Neuronal stem cell (in vitro differentiated cells): ENCODE measurements around the gene ARMCX6.

Source experiments
- DNase-seq: peaks from one replicate; pipeline ENCODE4 v3.0.0-alpha.2; 2013; ENCODE audit warnings: low spot score
- H2AFZ ChIP-seq: one replicate; pipeline ENCODE4 v1.6.1; 2013; ENCODE audit warnings: mild to moderate bottlenecking, low read length, inconsistent platforms
- H2AK5ac ChIP-seq: 2 replicates; pipeline ENCODE4 v1.6.1; 2013; ENCODE audit warnings: low read depth, mild to moderate bottlenecking, inconsistent platforms, low read length, moderate library complexity, mixed read lengths
- H2BK120ac ChIP-seq: 2 replicates; pipeline ENCODE4 v1.6.1; 2013; ENCODE audit warnings: low read depth, mild to moderate bottlenecking, inconsistent platforms, low read length, moderate library complexity, mixed read lengths
- H2BK12ac ChIP-seq: one replicate; pipeline ENCODE4 v1.6.1; 2013; ENCODE audit warnings: low read length, inconsistent platforms
- H2BK15ac ChIP-seq: 2 replicates; pipeline ENCODE4 v1.6.1; 2013; ENCODE audit warnings: mild to moderate bottlenecking, low read length, inconsistent platforms, mixed read lengths
- H2BK5ac ChIP-seq: one replicate; pipeline ENCODE4 v1.6.1; 2013; ENCODE audit warnings: inconsistent platforms, mild to moderate bottlenecking, low read length, moderate library complexity
- H3K14ac ChIP-seq: one replicate; pipeline ENCODE4 v1.6.1; 2013; ENCODE audit warnings: low read length, inconsistent platforms
- H3K18ac ChIP-seq: 2 replicates; pipeline ENCODE4 v1.6.1; 2013; ENCODE audit warnings: low read length, inconsistent platforms
- H3K23ac ChIP-seq: 2 replicates; pipeline ENCODE4 v1.6.1; 2013; ENCODE audit warnings: low read depth, mild to moderate bottlenecking, mixed read lengths, low read length, inconsistent platforms; ENCODE audit not compliant: poor library complexity
- H3K27ac ChIP-seq: replicated peaks from 3 replicates; pipeline ENCODE4 v1.5.1; 2013; ENCODE audit warnings: low read length, inconsistent platforms
- H3K27me3 ChIP-seq, 3 experiments: 2 replicates each; pipeline ENCODE4 v1.6.1; 2013; ENCODE audit warnings: low read length in 3 of 3, mild to moderate bottlenecking in 2 of 3, inconsistent platforms in 1 of 3, low read depth in 1 of 3, mixed read lengths in 1 of 3, moderate library complexity in 1 of 3; ENCODE audit not compliant: control insufficient read depth in 3 of 3, insufficient read depth in 3 of 3
- H3K36me3 ChIP-seq, 2 donors: replicated peaks in 1 of 2; 2 replicates each; pipeline ENCODE4 v1.6.1; 2013; ENCODE audit warnings: low read length in 2 of 2; ENCODE audit not compliant: control insufficient read depth in 2 of 2, insufficient read depth in 2 of 2
- H3K4ac ChIP-seq: 2 replicates; pipeline ENCODE4 v1.6.1; 2013; ENCODE audit warnings: inconsistent platforms, mild to moderate bottlenecking, low read length, moderate library complexity
- H3K4me1 ChIP-seq, 2 donors: 1 replicate in 1 of 2; 2 replicates in 1 of 2; pipeline ENCODE4 v1.6.1; 2013; ENCODE audit warnings: low read length in 2 of 2, low read depth in 1 of 2; ENCODE audit not compliant: control insufficient read depth in 2 of 2, insufficient read depth in 1 of 2
- H3K4me2 ChIP-seq: one replicate; pipeline ENCODE4 v1.6.1; 2013; ENCODE audit warnings: mild to moderate bottlenecking, low read length, inconsistent platforms; ENCODE audit not compliant: insufficient read depth, poor library complexity, severe bottlenecking
- H3K4me3 ChIP-seq, 2 donors: 2 replicates each; pipeline ENCODE4 v1.5.1; 2013; ENCODE audit warnings: low read length in 2 of 2, mild to moderate bottlenecking in 2 of 2, inconsistent platforms in 1 of 2, moderate library complexity in 1 of 2
- H3K79me1 ChIP-seq: one replicate; pipeline ENCODE4 v1.6.1; 2013; ENCODE audit warnings: low read depth, mild to moderate bottlenecking, inconsistent platforms, low read length, moderate library complexity
- H3K9ac ChIP-seq: one replicate; pipeline ENCODE4 v1.6.1; 2013; ENCODE audit warnings: mild to moderate bottlenecking, low read depth, low read length, inconsistent platforms; ENCODE audit not compliant: poor library complexity
- H3K9me3 ChIP-seq, 2 donors: replicated peaks in 1 of 2; 2 replicates each; pipeline versions ENCODE3 to v1.6.1; 2013; ENCODE audit warnings: low read length in 2 of 2, mild to moderate bottlenecking in 2 of 2, inconsistent platforms in 1 of 2, low read depth in 1 of 2, mixed read lengths in 1 of 2, moderate library complexity in 1 of 2; ENCODE audit not compliant: control insufficient read depth in 2 of 2, insufficient read depth in 1 of 2
- H4K8ac ChIP-seq: one replicate; pipeline ENCODE4 v1.6.1; 2013; ENCODE audit warnings: low read depth, mild to moderate bottlenecking, inconsistent platforms, low read length, moderate library complexity
- H4K91ac ChIP-seq: one replicate; pipeline ENCODE4 v1.6.1; 2013; ENCODE audit warnings: low read length, low read depth, mild to moderate bottlenecking, inconsistent platforms; ENCODE audit not compliant: poor library complexity
- WGBS, 2 donors: extraction: QIAGEN DNeasy Blood & Tissue Kit; methylation state at CpG; one replicate each; pipeline ENCODE4 v1.1.7; 2013; ENCODE audit warnings: missing lambda C conversion rate in 2 of 2, mixed read lengths in 1 of 2; ENCODE audit not compliant: insufficient read length in 2 of 2, insufficient replicate concordance in 1 of 2; ENCODE audit errors: extremely low coverage in 2 of 2; 5-methylcytosine and 5-hydroxymethylcytosine counted together

Gene ARMCX6

GRCh38 chrX:101642093-101642492 lies 24.3 kb upstream of the ARMCX6 start:
- H4K8ac ChIP-seq = no peak overlapping the region
- H3K36me3 ChIP-seq = no peaks in the 10 kb centered on the region
- H2BK120ac ChIP-seq = no peak overlapping the region
- no peak overlapping the region for H2BK5ac ChIP-seq
- no peak overlapping the region for H3K27ac ChIP-seq
- no CpG with 5 or more reads among the region's 1 CpG for WGBS, 2 donors
- H3K4me2 ChIP-seq = no peak overlapping the region
- H2BK12ac ChIP-seq = no peak overlapping the region
- H3K14ac ChIP-seq = no peak overlapping the region
- no peak overlapping the region for H3K18ac ChIP-seq
- H3K4me3 ChIP-seq = no peak overlapping the region
- no peaks in the 10 kb centered on the region for H3K79me1 ChIP-seq
- no peak overlapping the region for H2AFZ ChIP-seq
- H3K27me3 ChIP-seq = no peaks in the 10 kb centered on the region
- no peak overlapping the region for H4K91ac ChIP-seq
- DNase-seq = no peak
- no peak overlapping the region for H3K9ac ChIP-seq
- H3K4ac ChIP-seq = no peak overlapping the region
- H2BK15ac ChIP-seq = no peak overlapping the region
- no peaks in the 10 kb centered on the region for H3K9me3 ChIP-seq
- H3K4me1 ChIP-seq = no peaks in the 10 kb centered on the region
- no peak overlapping the region for H2AK5ac ChIP-seq
- no peak overlapping the region for H3K23ac ChIP-seq

- no peak overlapping the region for H2BK12ac ChIP-seq
- no peak overlapping the region for H3K23ac ChIP-seq
- H3K18ac ChIP-seq = no peak overlapping the region
- no peak overlapping the region for H2BK5ac ChIP-seq
- H2BK15ac ChIP-seq = no peak overlapping the region
- no peak overlapping the region for H4K8ac ChIP-seq
- no peak overlapping the region for H2AK5ac ChIP-seq
- H3K4ac ChIP-seq = no peak overlapping the region
- DNase-seq = no peak
- no peaks in the 10 kb centered on the region for H3K4me1 ChIP-seq
- no peaks in the 10 kb centered on the region for H3K36me3 ChIP-seq
- H4K91ac ChIP-seq = no peak overlapping the region
- no peak overlapping the region for H3K9ac ChIP-seq
- H3K27ac ChIP-seq = no peak overlapping the region
- no peaks in the 10 kb centered on the region for H3K79me1 ChIP-seq
- H3K14ac ChIP-seq = no peak overlapping the region
- no peaks in the 10 kb centered on the region for H3K27me3 ChIP-seq
- no peak overlapping the region for H2BK120ac ChIP-seq
- H2AFZ ChIP-seq = no peak overlapping the region
- H3K4me3 ChIP-seq = no peak overlapping the region
- H3K9me3 ChIP-seq = no peaks in the 10 kb centered on the region
- H3K4me2 ChIP-seq = peak overlapping the region; percentile 11
Measured at GRCh38 chrX:101639583-101639982, 21.8 kb upstream of the ARMCX6 start.

- peaks cover 2 to 13% of the 10 kb centered on the region in 2 donors for H3K4me1 ChIP-seq
- H2BK5ac ChIP-seq = no peak overlapping the region
- H3K4me2 ChIP-seq = no peak overlapping the region
Measured at GRCh38 chrX:101619364-101619763, 1.6 kb upstream of the ARMCX6 start.

GRCh38 chrX:101605728-101606127 lies 12.1 kb downstream of the ARMCX6 start:
- no peak overlapping the region for H3K4ac ChIP-seq
- no peak overlapping the region for H2BK120ac ChIP-seq
- H3K4me3 ChIP-seq = no peak overlapping the region
- H3K23ac ChIP-seq = no peak overlapping the region
- no peak overlapping the region for H3K27ac ChIP-seq
- H3K14ac ChIP-seq = no peak overlapping the region
- no peak overlapping the region for H3K18ac ChIP-seq
- WGBS, 2 donors = no CpG with 5 or more reads among the region's 1 CpG
- H3K79me1 ChIP-seq = no peaks in the 10 kb centered on the region
- peaks cover 0 to 51% (median 0%) of the 10 kb centered on the region in 3 experiments for H3K27me3 ChIP-seq
- no peaks in the 10 kb centered on the region for H3K9me3 ChIP-seq
- H3K4me2 ChIP-seq = no peak overlapping the region
- no peak overlapping the region for H2BK5ac ChIP-seq
- H3K9ac ChIP-seq = no peak overlapping the region
- H3K4me1 ChIP-seq = peaks cover 0 to 4% of the 10 kb centered on the region in 2 donors
- no peak overlapping the region for H4K91ac ChIP-seq
- DNase-seq = no peak
- H3K36me3 ChIP-seq = no peaks in the 10 kb centered on the region
- H2AFZ ChIP-seq = no peak overlapping the region
- H4K8ac ChIP-seq = no peak overlapping the region
- no peak overlapping the region for H2AK5ac ChIP-seq
- H2BK12ac ChIP-seq = no peak overlapping the region
- H2BK15ac ChIP-seq = no peak overlapping the region

More at GRCh38 chrX:101619364-101619763, 1.6 kb upstream of the ARMCX6 start:
- Histone ChIP-seq H3K4ac (no peak overlapping the region), H2BK120ac (no peak overlapping the region), H2BK12ac (no peak overlapping the region), H3K36me3 (peaks cover 5 to 9% of the 10 kb centered on the region in 2 donors), H4K91ac (no peak overlapping the region), H3K9me3 (no peaks in the 10 kb centered on the region), H3K27ac (no peak overlapping the region), H2AK5ac (no peak overlapping the region), H3K9ac (no peak overlapping the region), H3K27me3 (no peaks in the 10 kb centered on the region), H3K18ac (no peak overlapping the region), H3K79me1 (peaks cover 2% of the 10 kb centered on the region), H2BK15ac (no peak overlapping the region), H3K4me3 (no peak overlapping the region), H3K14ac (no peak overlapping the region), H3K23ac (no peak overlapping the region), H4K8ac (no peak overlapping the region), H2AFZ (no peak overlapping the region)
- no peak for DNase-seq
